Measurements from ENCODE around the gene TDRD7.

TDRD7 gene

GRCh38 chr9:97389249-97389648 lies 22.6 kb upstream of the TDRD7 start:
- TF ChIP-seq YY1 (IDR thresholded peaks at IDR 0.05; ENCODE audit: low read depth) (no peak), TCF12 (IDR thresholded peaks at IDR 0.05; ENCODE audit: low read depth) (no peak), TEAD4 (IDR thresholded peaks at IDR 0.05) (no peak), CEBPB (IDR thresholded peaks at IDR 0.05) (no peak), FOXM1 (IDR thresholded peaks at IDR 0.05; ENCODE audit: borderline replicate concordance, low read depth) (no peak), ZBTB7A (IDR thresholded peaks at IDR 0.05; ENCODE audit: low read depth) (no peak), EP300 (IDR thresholded peaks at IDR 0.05; ENCODE audit: borderline replicate concordance) (no peak), NFIC (IDR thresholded peaks at IDR 0.05) (no peak), CREB1 (IDR thresholded peaks at IDR 0.05; ENCODE audit: low read depth) (no peak), RAD21 (IDR thresholded peaks at IDR 0.05; ENCODE audit: low read depth) (no peak), USF1 (IDR thresholded peaks at IDR 0.05) (no peak), TAF1 (IDR thresholded peaks at IDR 0.05; ENCODE audit: low read depth) (no peak), MAX (IDR thresholded peaks at IDR 0.05) (no peak), EGR1 (IDR thresholded peaks at IDR 0.05) (no peak), REST (IDR thresholded peaks at IDR 0.05; ENCODE audit: low read depth) (no peak)

- TF ChIP-seq CREB1 (IDR thresholded peaks at IDR 0.05; ENCODE audit: low read depth) (no peak), TCF12 (IDR thresholded peaks at IDR 0.05; ENCODE audit: low read depth) (no peak), YY1 (IDR thresholded peaks at IDR 0.05; ENCODE audit: low read depth) (no peak), TEAD4 (IDR thresholded peaks at IDR 0.05) (no peak), ZBTB7A (IDR thresholded peaks at IDR 0.05; ENCODE audit: low read depth) (no peak), CEBPB (IDR thresholded peaks at IDR 0.05) (no peak), EP300 (IDR thresholded peaks at IDR 0.05; ENCODE audit: borderline replicate concordance) (no peak), FOXM1 (IDR thresholded peaks at IDR 0.05; ENCODE audit: borderline replicate concordance, low read depth) (no peak), TAF1 (IDR thresholded peaks at IDR 0.05; ENCODE audit: low read depth) (no peak), REST (IDR thresholded peaks at IDR 0.05; ENCODE audit: low read depth) (no peak), MAX (IDR thresholded peaks at IDR 0.05) (no peak), EGR1 (IDR thresholded peaks at IDR 0.05) (no peak), NFIC (IDR thresholded peaks at IDR 0.05) (no peak), RAD21 (IDR thresholded peaks at IDR 0.05; ENCODE audit: low read depth) (no peak), USF1 (IDR thresholded peaks at IDR 0.05) (no peak)
These were observed 21.0 kb upstream of the TDRD7 start for GRCh38 chr9:97390791-97391406.

- no peak for TF ChIP-seq TAF1 (IDR thresholded peaks at IDR 0.05; ENCODE audit: low read depth)
- no peak for TF ChIP-seq RAD21 (IDR thresholded peaks at IDR 0.05; ENCODE audit: low read depth)
- TF ChIP-seq TEAD4 (IDR thresholded peaks at IDR 0.05), result no peak
- no peak for TF ChIP-seq ZBTB7A (IDR thresholded peaks at IDR 0.05; ENCODE audit: low read depth)
These were observed 17.0 kb upstream of the TDRD7 start for GRCh38 chr9:97394881-97395280.

GRCh38 chr9:97395745-97396144 lies 16.2 kb upstream of the TDRD7 start:
- TF ChIP-seq CREB1 (IDR thresholded peaks at IDR 0.05; ENCODE audit: low read depth) (no peak), CEBPB (IDR thresholded peaks at IDR 0.05) (no peak), TCF12 (IDR thresholded peaks at IDR 0.05; ENCODE audit: low read depth) (no peak), MAX (IDR thresholded peaks at IDR 0.05) (no peak), EGR1 (IDR thresholded peaks at IDR 0.05) (no peak), ZBTB7A (IDR thresholded peaks at IDR 0.05; ENCODE audit: low read depth) (no peak), RAD21 (IDR thresholded peaks at IDR 0.05; ENCODE audit: low read depth) (no peak), REST (IDR thresholded peaks at IDR 0.05; ENCODE audit: low read depth) (no peak), TAF1 (IDR thresholded peaks at IDR 0.05; ENCODE audit: low read depth) (no peak), TEAD4 (IDR thresholded peaks at IDR 0.05) (no peak), USF1 (IDR thresholded peaks at IDR 0.05) (no peak), YY1 (IDR thresholded peaks at IDR 0.05; ENCODE audit: low read depth) (no peak), FOXM1 (IDR thresholded peaks at IDR 0.05; ENCODE audit: borderline replicate concordance, low read depth) (no peak), EP300 (IDR thresholded peaks at IDR 0.05; ENCODE audit: borderline replicate concordance) (no peak), NFIC (IDR thresholded peaks at IDR 0.05) (no peak)

Measured in Ishikawa (cell line).